GM18499 (cell line): Measurements from ENCODE around the gene LMAN2.

Experiments
- ATAC-seq: cut with Tn5 transposase; IDR thresholded peaks from one replicate; pipeline ENCODE4 v1.9.1; 2021; ENCODE audit warnings: moderate number of reproducible peaks; ENCODE audit not compliant: insufficient read depth, unreplicated experiment

The LMAN2 gene

GRCh38 chr5:177296581-177296980 is 54.9 kb downstream of the LMAN2 start:
- ATAC-seq, result no peak

GRCh38 chr5:177295924-177296323 is 55.5 kb downstream of the LMAN2 start:
- no peak for ATAC-seq

GRCh38 chr5:177294632-177295031 is 56.8 kb downstream of the LMAN2 start:
- ATAC-seq, result no peak

- ATAC-seq, result no peak
Measured at GRCh38 chr5:177293819-177294581, 57.5 kb downstream of the LMAN2 start.

DNA sequence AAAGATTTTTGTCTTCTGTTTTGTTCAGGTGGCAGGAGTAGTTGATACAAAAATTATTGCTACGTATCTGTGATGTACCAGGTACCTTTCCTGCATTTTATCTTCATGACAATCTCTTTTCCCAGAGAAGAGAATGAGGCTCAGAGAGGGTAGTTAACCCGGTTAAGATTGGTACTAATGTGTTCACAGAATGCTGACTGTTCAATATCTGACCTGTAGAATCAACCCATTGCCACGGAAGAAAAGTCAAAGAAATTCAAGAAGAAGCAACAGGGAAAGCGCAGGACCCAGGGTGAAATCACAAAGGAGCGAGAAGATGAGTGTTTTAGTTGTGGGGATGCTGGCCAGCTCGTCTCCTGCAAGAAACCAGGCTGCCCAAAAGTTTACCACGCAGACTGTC is 59.7 kb downstream of the LMAN2 start:
- ATAC-seq, result no peak

DNA sequence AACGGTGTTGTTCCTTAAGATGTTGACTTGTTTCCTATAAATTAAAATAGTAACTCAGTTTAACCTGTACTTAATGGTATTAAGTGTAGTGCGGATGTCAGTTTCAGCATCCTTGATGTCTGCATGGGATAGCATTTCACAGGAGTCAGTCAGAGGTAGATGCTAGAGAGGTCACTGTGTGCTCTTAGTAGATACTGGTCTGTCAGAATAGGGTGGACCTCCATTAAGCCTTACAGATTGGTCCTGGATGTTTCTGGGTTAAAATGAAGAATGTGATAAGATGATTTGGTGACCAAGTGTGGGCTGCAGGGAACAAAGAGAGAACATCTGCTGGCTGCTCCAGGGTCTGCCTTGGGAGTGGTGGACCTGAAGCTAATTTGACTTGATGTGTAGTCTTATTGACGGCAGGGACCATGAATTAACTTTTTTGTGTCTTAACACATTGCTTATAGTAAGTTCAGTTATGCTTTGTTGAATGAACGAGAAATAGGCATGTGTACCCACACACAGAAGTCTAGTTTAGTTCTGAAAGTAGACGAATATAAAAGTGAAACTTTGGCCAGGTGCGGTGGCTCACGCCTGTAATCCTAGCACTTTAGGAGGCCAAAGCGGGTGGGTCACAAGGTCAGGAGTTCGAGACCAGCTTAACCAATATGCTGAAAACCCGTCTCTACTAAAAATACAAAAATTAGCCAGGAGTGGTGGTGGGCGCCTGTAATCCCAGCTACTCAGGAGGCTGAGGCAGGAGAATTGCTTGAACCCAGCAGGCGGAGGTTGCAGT is 60.5 kb downstream of the LMAN2 start:
- no peak for ATAC-seq

DNA sequence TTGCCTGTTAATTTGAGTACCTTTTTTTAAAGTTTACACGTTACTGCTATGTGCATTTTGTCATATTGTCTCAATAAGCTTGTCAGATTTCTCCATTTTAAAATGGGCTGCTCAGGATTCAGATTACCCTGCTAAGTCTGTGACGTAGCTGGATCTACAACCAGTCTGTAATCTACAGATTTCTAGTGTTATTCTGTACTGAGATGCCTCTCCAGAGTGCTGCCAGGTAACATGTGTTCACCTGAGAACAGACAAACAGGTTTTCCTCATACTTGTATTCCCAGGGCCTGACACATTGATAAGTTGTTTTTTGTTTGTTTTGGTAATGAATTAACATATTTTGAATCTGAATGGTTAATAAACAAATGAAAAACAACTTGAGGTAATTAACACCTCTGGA is 63.3 kb downstream of the LMAN2 start:
- no peak for ATAC-seq
